DND-41 (cell line): ENCODE measurements around the gene SLC43A3.

Experiments used
- EZH2 ChIP-seq: IDR thresholded peaks from 3 replicates; pipeline ENCODE4 v1.6.1; 2012; ENCODE audit warnings: borderline replicate concordance, low read depth, mild to moderate bottlenecking, moderate library complexity, low read length, inconsistent platforms; ENCODE audit not compliant: severe bottlenecking
- TF ChIP-seq, protein P1 (sequence below): IDR thresholded peaks from 2 replicates; pipeline ENCODE4 v1.5.1; 2012; ENCODE audit warnings: borderline replicate concordance, low read length, moderate library complexity, mild to moderate bottlenecking; ENCODE audit not compliant: poor library complexity, severe bottlenecking; ENCODE audit errors: extremely low read depth

DNA sequence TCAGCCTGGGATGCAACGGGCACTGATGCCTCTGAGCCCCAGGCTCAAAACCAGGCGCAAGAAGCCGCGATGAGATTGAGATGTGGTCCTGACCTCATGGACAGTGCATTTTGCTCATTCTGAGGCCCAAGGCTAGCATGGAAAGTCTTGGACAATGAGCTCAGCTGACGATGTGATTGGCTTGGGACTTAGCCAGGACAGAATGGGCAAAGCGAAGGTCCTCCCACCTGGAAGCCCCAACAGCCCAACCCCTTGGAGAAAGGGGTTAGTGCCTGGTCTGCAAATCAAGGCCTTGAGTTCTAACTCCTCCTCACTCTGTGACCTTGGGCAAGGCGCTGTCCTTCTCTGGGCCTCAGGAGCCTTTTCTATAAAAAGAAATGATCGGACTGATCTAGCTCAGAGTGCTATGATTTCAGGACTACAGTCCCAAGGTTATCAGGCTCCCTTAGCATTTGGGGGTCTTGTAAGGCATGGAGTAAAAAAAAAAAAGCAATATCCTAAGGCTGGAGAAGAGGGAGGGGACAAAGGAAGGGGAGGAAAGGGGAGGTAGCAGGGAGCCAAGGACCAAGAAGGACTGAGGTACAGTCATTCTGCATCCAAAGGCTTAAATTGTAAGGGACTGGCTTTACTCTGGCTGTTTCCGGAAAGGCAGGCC lies 2.7 kb downstream of the SLC43A3 start:
- TF ChIP-seq, protein P1, sequence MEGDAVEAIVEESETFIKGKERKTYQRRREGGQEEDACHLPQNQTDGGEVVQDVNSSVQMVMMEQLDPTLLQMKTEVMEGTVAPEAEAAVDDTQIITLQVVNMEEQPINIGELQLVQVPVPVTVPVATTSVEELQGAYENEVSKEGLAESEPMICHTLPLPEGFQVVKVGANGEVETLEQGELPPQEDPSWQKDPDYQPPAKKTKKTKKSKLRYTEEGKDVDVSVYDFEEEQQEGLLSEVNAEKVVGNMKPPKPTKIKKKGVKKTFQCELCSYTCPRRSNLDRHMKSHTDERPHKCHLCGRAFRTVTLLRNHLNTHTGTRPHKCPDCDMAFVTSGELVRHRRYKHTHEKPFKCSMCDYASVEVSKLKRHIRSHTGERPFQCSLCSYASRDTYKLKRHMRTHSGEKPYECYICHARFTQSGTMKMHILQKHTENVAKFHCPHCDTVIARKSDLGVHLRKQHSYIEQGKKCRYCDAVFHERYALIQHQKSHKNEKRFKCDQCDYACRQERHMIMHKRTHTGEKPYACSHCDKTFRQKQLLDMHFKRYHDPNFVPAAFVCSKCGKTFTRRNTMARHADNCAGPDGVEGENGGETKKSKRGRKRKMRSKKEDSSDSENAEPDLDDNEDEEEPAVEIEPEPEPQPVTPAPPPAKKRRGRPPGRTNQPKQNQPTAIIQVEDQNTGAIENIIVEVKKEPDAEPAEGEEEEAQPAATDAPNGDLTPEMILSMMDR: no peak
- no peak for TF ChIP-seq EZH2
